ENCODE measurements around the gene C20orf202.
"Not testable (repeated sequence)": the region's sequence is repeated elsewhere in the genome, so short reads cannot be mapped to it uniquely, and the experiment has no call there.

C20orf202 gene

DNA sequence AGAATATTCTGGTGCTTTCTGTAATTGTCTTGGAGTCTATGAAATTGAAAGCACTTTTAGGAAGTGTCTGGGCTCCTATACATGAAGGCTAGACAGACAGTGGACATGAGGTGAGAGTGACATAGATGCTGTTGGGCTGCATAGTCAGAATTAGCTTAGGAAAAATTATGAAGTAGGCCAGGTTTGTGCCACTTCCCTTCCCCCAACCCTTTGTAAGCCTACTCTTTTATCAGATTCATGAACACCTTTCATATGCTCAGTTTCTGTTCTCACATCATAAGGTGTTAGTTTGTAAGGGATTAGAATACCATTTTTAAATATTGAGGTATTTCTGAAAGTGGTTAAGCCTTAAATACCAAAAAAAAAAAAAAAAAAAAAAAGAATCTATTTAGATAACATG is 44.4 kb downstream of the C20orf202 start:
- DNase-seq (ENCODE audit: low spot score): no peak

DNA sequence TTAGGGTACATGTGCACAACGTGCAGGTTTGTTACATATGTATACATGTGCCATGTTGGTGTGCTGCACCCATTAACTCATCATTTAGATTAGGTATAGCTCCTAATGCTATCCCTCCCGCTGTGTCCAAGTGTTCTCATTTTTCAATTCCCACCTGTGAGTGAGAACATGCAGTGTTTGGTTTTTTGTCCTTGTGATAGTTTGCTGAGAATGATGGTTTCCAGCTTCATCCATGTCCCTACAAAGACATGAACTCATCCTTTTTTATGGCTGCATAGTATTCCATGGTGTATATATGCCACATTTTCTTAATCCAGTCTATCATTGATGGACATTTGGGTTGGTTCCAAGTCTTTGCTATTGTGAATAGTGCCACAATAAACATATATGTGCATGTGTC is 47.0 kb downstream of the C20orf202 start:
- not testable (repeated sequence) for DNase-seq (ENCODE audit: low spot score)

DNA sequence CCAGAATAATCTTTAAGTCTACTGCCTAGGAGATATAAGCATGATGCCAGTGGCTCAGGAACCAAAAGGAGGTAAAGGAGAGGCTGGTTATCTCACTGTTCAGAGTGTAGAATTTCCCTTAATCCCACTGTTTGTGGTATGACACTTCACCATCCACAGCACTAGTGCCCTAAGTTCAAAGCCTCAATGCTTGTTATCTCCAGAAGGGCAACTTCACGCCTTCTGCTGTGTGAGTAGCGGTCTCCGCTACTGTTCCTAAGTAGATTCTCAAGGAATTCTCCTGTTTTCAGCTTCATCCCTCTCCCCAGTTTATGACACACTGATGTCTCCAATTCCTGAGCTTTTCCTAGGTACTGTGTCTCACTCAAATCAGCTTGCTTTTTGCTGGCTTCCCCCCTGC is 49.2 kb downstream of the C20orf202 start:
- DNase-seq (ENCODE audit: low spot score): no peak

DNA sequence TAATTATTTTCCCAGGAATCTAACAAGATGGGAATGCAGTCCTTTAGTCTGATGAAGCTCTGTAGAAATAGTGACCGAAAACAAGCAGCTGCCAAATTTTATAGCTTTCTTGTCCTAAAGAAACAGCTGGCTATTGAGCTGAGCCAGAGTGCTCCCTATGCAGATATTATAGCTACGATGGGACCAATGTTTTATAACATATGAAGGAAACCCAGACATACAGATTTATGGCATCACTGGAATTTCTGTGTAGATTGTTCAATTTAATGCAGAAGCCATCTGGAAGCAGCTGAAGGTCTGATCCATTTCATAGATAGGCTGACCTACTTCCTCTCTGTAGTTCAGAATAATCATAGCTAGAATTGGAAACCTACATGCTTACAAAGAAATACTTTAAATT is 51.0 kb downstream of the C20orf202 start:
- DNase-seq (ENCODE audit: low spot score): no peak

DNA sequence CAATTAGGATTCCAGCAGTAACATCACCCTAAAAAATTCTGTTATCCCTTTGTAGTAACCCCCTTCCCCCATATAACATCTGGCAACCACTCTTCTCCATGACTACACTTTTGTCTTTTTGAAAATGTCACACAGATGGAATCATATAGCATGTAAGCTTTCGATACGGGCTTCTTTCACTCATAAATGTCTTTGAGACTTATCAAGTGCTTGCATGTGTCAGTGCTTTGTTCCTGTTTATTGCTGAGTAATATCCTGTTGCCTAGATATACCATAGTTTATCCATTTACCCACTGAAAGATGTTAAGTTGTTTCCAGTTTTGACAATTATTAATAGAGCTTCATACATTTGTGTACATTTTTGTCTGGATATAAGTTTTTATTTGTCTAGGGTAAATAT is 52.4 kb downstream of the C20orf202 start:
- DNase-seq (ENCODE audit: low spot score): no peak

All from GM03348 (cell line).